K562 (cell line): ENCODE measurements around the gene ADAMTS15. TPM values are rescaled to one million over a fixed set of nuclear protein-coding genes. Genes with fewer than 3 reads are reported as not detected.

Experiments used
- ATAC-seq: fragments of 200-7000 bp; cut with Tn5 transposase; 3 replicates; pipeline ENCODE4 v1.9.1; 2020; ENCODE audit warnings: moderate library complexity
- BruUV-seq: library from RNA; stranded (reverse); fragments of 400-500 nt; replicated peaks from 2 replicates; lab custom pipeline; 2021; lab: Mats Ljungman, UMichigan
- CTCF ChIA-PET: fragments of 300-600 bp; formaldehyde crosslinking; extraction: SDS; loops from one replicate; lab custom pipeline; 2021; ENCODE audit warnings: low intra/inter-chr PET ratio; lab: Yijun Ruan, JAX
- POLR2A ChIA-PET: fragments of 300-600, 350-650 bp; sonication (Branson Sonifier 250); formaldehyde crosslinking; extraction: SDS; loops from one replicate; lab custom pipeline; 2021; ENCODE audit warnings: antibody characterized with exemption, inconsistent platforms; lab: Yijun Ruan, JAX
- DNase-seq, 4 experiments: peaks; one replicate each; pipeline versions ENCODE4 v3.0.0 to v3.0.0-alpha.2; 2011 to 2018; ENCODE audit warnings: low spot score in 3 of 4, mixed read lengths in 3 of 4; ENCODE audit errors: extremely low read depth in 1 of 4
- FAIRE-seq: peaks from 2 replicates; lab custom pipeline; 2011; peaks lifted over from hg19 to GRCh38; lab: Jason Lieb, UNC
- H2AFZ ChIP-seq: 2 replicates; pipeline ENCODE4 v1.6.0; 2011; ENCODE audit warnings: low read depth, low read length, control low read depth, inconsistent platforms
- H3K27ac ChIP-seq: fragments of 200-600 bp; 3 replicates; pipeline ENCODE4 v1.8.0; 2011; ENCODE audit warnings: low read depth, mild to moderate bottlenecking, control low read depth, inconsistent platforms, low read length, moderate library complexity, mixed read lengths; ENCODE audit errors: extremely low read depth
- H3K27me3 ChIP-seq, 2 experiments: fragments of 300-600 bp in 1 of 2; 2 replicates in 1 of 2; 3 replicates in 1 of 2; pipeline versions ENCODE4 v1.6.0 to v1.8.0; 2011; ENCODE audit warnings: inconsistent platforms in 2 of 2, low read length in 2 of 2, mild to moderate bottlenecking in 1 of 2, mixed read lengths in 1 of 2, moderate library complexity in 1 of 2; ENCODE audit not compliant: control insufficient read depth in 2 of 2, insufficient read depth in 2 of 2
- H3K36me3 ChIP-seq: fragments of 300-600 bp; 3 replicates; pipeline ENCODE4 v1.8.0; 2011; ENCODE audit warnings: mild to moderate bottlenecking, low read length, inconsistent platforms; ENCODE audit not compliant: control insufficient read depth, insufficient read depth
- H3K4me1 ChIP-seq, 2 experiments: fragments of 200-600 bp in 1 of 2; replicated peaks in 1 of 2; 2 replicates in 1 of 2; 3 replicates in 1 of 2; pipeline versions ENCODE4 v1.5.1 to v1.8.0; 2011; ENCODE audit warnings: inconsistent platforms in 2 of 2, low read length in 2 of 2, mild to moderate bottlenecking in 1 of 2, mixed read lengths in 1 of 2, moderate library complexity in 1 of 2; ENCODE audit not compliant: control insufficient read depth in 2 of 2, insufficient read depth in 2 of 2
- H3K4me2 ChIP-seq: 2 replicates; pipeline ENCODE4 v1.6.1; 2011; ENCODE audit warnings: low read length, control low read depth, inconsistent platforms, mixed read lengths; ENCODE audit not compliant: insufficient read depth
- H3K4me3 ChIP-seq: fragments of 200-600 bp; sonication (generic), shearing (Covaris generic); 2 replicates; pipeline ENCODE4 v1.5.1; 2016; ENCODE audit warnings: control low read depth, inconsistent platforms
- H3K79me2 ChIP-seq: fragments of 200-600 bp; 3 replicates; pipeline ENCODE4 v1.8.0; 2011; ENCODE audit warnings: low read length, inconsistent platforms; ENCODE audit not compliant: control insufficient read depth, insufficient read depth
- H3K9ac ChIP-seq, 2 experiments: 2 replicates each; pipeline versions ENCODE4 v1.6.0 to v1.6.1; 2011; ENCODE audit warnings: low read depth in 2 of 2, low read length in 2 of 2, control low read depth in 1 of 2, inconsistent platforms in 1 of 2, mild to moderate bottlenecking in 1 of 2, mixed read lengths in 1 of 2; ENCODE audit not compliant: insufficient read depth in 1 of 2
- H3K9me1 ChIP-seq: one replicate; pipeline ENCODE4 v1.6.0; 2011; ENCODE audit warnings: inconsistent platforms, mild to moderate bottlenecking, low read length, moderate library complexity; ENCODE audit not compliant: control insufficient read depth, insufficient read depth
- H3K9me3 ChIP-seq: replicated peaks from 2 replicates; pipeline ENCODE4 v1.5.1; 2011; ENCODE audit warnings: low read depth, low read length, inconsistent platforms; ENCODE audit not compliant: control insufficient read depth, insufficient read depth
- H4K20me1 ChIP-seq: replicated peaks from 2 replicates; pipeline ENCODE4 v1.6.1; 2011; ENCODE audit warnings: low read length, inconsistent platforms, mixed read lengths; ENCODE audit not compliant: control insufficient read depth, insufficient read depth
- ELF1 ChIP-seq: fragments of 200-800 bp; sonication (Bioruptor generic); IDR thresholded peaks from 2 replicates; pipeline ENCODE4 v1.6.1; 2016; ENCODE audit warnings: missing genetic modification characterization, missing compliant biosample characterization
- HNRNPUL1 ChIP-seq: fragments of 200-400 bp; formaldehyde crosslinking; IDR thresholded peaks from 2 replicates; pipeline ENCODE4 v1.6.1; 2017; ENCODE audit warnings: low read length
- KAT2B ChIP-seq: IDR thresholded peaks from one replicate; pipeline ENCODE4 v1.6.1; 2012; ENCODE audit warnings: low read depth, mild to moderate bottlenecking, control low read depth, inconsistent platforms, low read length, moderate library complexity
- RAD21 ChIP-seq, 2 experiments: fragments of 250-450 bp in 1 of 2; fragments of 450-650 bp in 1 of 2; sonication (Bioruptor Pico) in 1 of 2; formaldehyde crosslinking in 1 of 2; IDR thresholded peaks in 1 of 2; conservative IDR thresholded peaks in 1 of 2; 2 replicates each; pipeline versions ENCODE4 v1.4.0 to v1.8.0; 2020 to 2022; ENCODE audit warnings: mild to moderate bottlenecking in 2 of 2, moderate library complexity in 1 of 2
- SMAD1 ChIP-seq: fragments of 150-350 bp; IDR thresholded peaks from 2 replicates; pipeline ENCODE4 v1.6.1; 2014; ENCODE audit warnings: low read length, low read depth; ENCODE audit not compliant: partially characterized antibody
- WGBS: fragments of 100-300 bp; shearing (Covaris generic); methylation state at CpG from one replicate; pipeline ENCODE4 v1.1.6; 2016; ENCODE audit warnings: low coverage, mixed read lengths; ENCODE audit not compliant: insufficient coverage; ENCODE audit errors: missing lambda C conversion rate; 5-methylcytosine and 5-hydroxymethylcytosine counted together
- in situ Hi-C: fragments of 300-500 bp; cut with MboI; formaldehyde crosslinking; loops from 4 replicates; pipeline ENCODE4 v1.15.0; 2018; ENCODE audit warnings: inconsistent platforms, mixed read lengths
- intact Hi-C: fragments of 100-400 bp; cut with micrococcal nuclease; formaldehyde crosslinking; loops from 2 replicates; pipeline ENCODE4 v1.14.2; 2022
- polyA plus RNA-seq, 8 experiments: library from polyadenylated mRNA; depleted of rRNA in 4 of 8; stranded (reverse) in 5 of 8; unstranded in 3 of 8; fragments of >200 nt; fragmentation: Nextera tagmentation in 2 of 8; fragmentation: Illumina TruSeq in 1 of 8; extraction: Ambion mirVana in 2 of 8; extraction: Trizol in 1 of 8; gene quantifications; 2 replicates each; pipeline versions ENCODE4 v1.2.1 to v1.2.3, GENCODE V29; 2011 to 2014; ENCODE audit warnings: inconsistent platforms in 1 of 8, missing spikeins in 1 of 8
- total RNA-seq, 7 experiments: library from RNA; depleted of rRNA in 6 of 7; stranded (reverse); fragments of >200 nt in 6 of 7; fragmentation: Illumina TruSeq in 2 of 7; extraction: Trizol in 2 of 7; gene quantifications; 2 replicates each; pipeline versions ENCODE4 v1.2.1 to v1.2.3, GENCODE V29; 2011 to 2021; ENCODE audit warnings: low replicate concordance in 1 of 7

The ADAMTS15 gene
- total and polyA plus RNA-seq, 9 of the 15 experiments (the other 6 are each of a cell fraction or from before 2014, with no cell fraction given), result 0.04 TPM; not detected in 8

GRCh38 chr11:130462101-130462885, 13.8 kb downstream of the ADAMTS15 start:
- no TSS peak for BruUV-seq
- in situ Hi-C loops (no loop called here), intact Hi-C loops (no loop called here)
- ChIA-PET POLR2A (interaction anchor here (1.1 kb wide), 1 partner anchor 12 kb away, joined by 3 read pairs; no protein-coding TSS in a partner anchor), CTCF (no interaction called here)
- Histone ChIP-seq H2AFZ (no peak overlapping the region), H3K27me3 (peaks cover 35 to 89% of the 10 kb centered on the region in 2 experiments), H3K4me1 (no peaks in the 10 kb centered on the region), H3K36me3 (no peaks in the 10 kb centered on the region), H4K20me1 (no peaks in the 10 kb centered on the region), H3K9ac (no peak overlapping the region; a peak in 1 of 4 replicates), H3K9me3 (no peaks in the 10 kb centered on the region), H3K27ac (no peak overlapping the region), H3K4me2 (no peak overlapping the region), H3K4me3 (no peak overlapping the region), H3K9me1 (no peaks in the 10 kb centered on the region), H3K79me2 (no peaks in the 10 kb centered on the region)
- TF ChIP-seq RAD21 (CRISPR knock-in tag; conservative IDR thresholded peaks at IDR 0.05 in 1 of 2, IDR thresholded peaks at IDR 0.05 in 1 of 2) (no peak), ELF1 (tag) (no peak), SMAD1 (no peak), HNRNPUL1 (no peak), KAT2B (no peak)
- 0% methylated on average over 29 of the region's 31 CpGs for WGBS
- FAIRE-seq (no peak), DNase-seq (no peak), ATAC-seq (no peak)
